Neural cell (in vitro differentiated cells): ENCODE measurements around the gene SHD. TPM values are rescaled to one million over a fixed set of nuclear protein-coding genes. Genes with fewer than 3 reads are reported as not detected.

Experiments used
- H2AFZ ChIP-seq: fragments of 200-600, 300-800 bp; sonication (generic), shearing (Covaris generic); 2 replicates; pipeline ENCODE4 v1.6.0; 2014; ENCODE audit warnings: low read depth, mild to moderate bottlenecking, antibody characterized with exemption, low read length, moderate library complexity
- H3F3A ChIP-seq: fragments of 200-600 bp; shearing (Covaris generic); 2 replicates; pipeline ENCODE4 v1.6.1; 2016; ENCODE audit warnings: mild to moderate bottlenecking, moderate library complexity, mixed read lengths, antibody characterized with exemption, low read length; ENCODE audit not compliant: insufficient read depth, poor library complexity, severe bottlenecking
- H3K27ac ChIP-seq: fragments of 200-600, 300-800 bp; sonication (generic), shearing (Covaris generic); 2 replicates; pipeline ENCODE4 v1.5.1; 2014; ENCODE audit warnings: mild to moderate bottlenecking, low read length, moderate library complexity
- H3K27me3 ChIP-seq: fragments of 300-800, 200-600 bp; sonication (generic), shearing (Covaris generic); 2 replicates; pipeline ENCODE4 v1.6.0; 2014; ENCODE audit warnings: mild to moderate bottlenecking, low read depth, low read length, moderate library complexity; ENCODE audit not compliant: insufficient read depth
- H3K36me3 ChIP-seq: fragments of 300-800, 200-600 bp; sonication (generic), shearing (Covaris generic); 2 replicates; pipeline ENCODE4 v1.5.1; 2014; ENCODE audit warnings: mild to moderate bottlenecking, antibody characterized with exemption, low read length, moderate library complexity; ENCODE audit not compliant: insufficient read depth
- H3K4me2 ChIP-seq: fragments of 300-800, 200-600 bp; sonication (generic), shearing (Covaris generic); 2 replicates; pipeline ENCODE4 v1.6.0; 2014; ENCODE audit warnings: mild to moderate bottlenecking, low read length
- H3K4me3 ChIP-seq: fragments of 300-800, 200-600 bp; sonication (generic), shearing (Covaris generic); 2 replicates; pipeline ENCODE4 v1.5.1; 2014; ENCODE audit warnings: mild to moderate bottlenecking, low read length, moderate library complexity
- H3K79me2 ChIP-seq: fragments of 200-600 bp; shearing (Covaris generic); replicated peaks from 2 replicates; pipeline ENCODE4 v1.6.0; 2014; ENCODE audit warnings: mild to moderate bottlenecking, low read length, moderate library complexity; ENCODE audit not compliant: insufficient read depth
- H3K9ac ChIP-seq: fragments of 300-800, 200-600 bp; sonication (generic), shearing (Covaris generic); 2 replicates; pipeline ENCODE4 v1.6.1; 2016; ENCODE audit warnings: mild to moderate bottlenecking, low read length, mixed read lengths
- H3K9me2 ChIP-seq: fragments of 200-600 bp; shearing (Covaris generic); 2 replicates; pipeline ENCODE4 v1.6.1; 2016; ENCODE audit warnings: mild to moderate bottlenecking, low read length, mixed read lengths; ENCODE audit not compliant: insufficient read depth
- H3K9me3 ChIP-seq: fragments of 200-600, 300-800 bp; sonication (generic), shearing (Covaris generic); 2 replicates; pipeline ENCODE4 v1.6.1; 2016; ENCODE audit warnings: mild to moderate bottlenecking, mixed run types, low read length, moderate library complexity, mixed read lengths
- H4K20me1 ChIP-seq: fragments of 200-600 bp; shearing (Covaris generic); 2 replicates; pipeline ENCODE4 v1.6.1; 2016; ENCODE audit warnings: mild to moderate bottlenecking, mixed run types; ENCODE audit not compliant: insufficient read depth
- EP300 ChIP-seq: fragments of 450-650 bp; conservative IDR thresholded peaks from 2 replicates; pipeline ENCODE4 v1.6.1; 2014; ENCODE audit warnings: antibody characterized with exemption, mild to moderate bottlenecking, moderate library complexity; ENCODE audit not compliant: poor library complexity, severe bottlenecking
- EZH2 ChIP-seq: fragments of 200-600, 300-800 bp; shearing (Covaris generic), sonication (generic); IDR thresholded peaks from 2 replicates; pipeline ENCODE4 v1.6.1; 2014; ENCODE audit warnings: antibody characterized with exemption, low read length, borderline replicate concordance, mild to moderate bottlenecking; ENCODE audit not compliant: insufficient read depth, poor library complexity, severe bottlenecking
- MXI1 ChIP-seq: fragments of 450-650 bp; conservative IDR thresholded peaks from 2 replicates; pipeline ENCODE4 v1.6.1; 2014; ENCODE audit warnings: antibody characterized with exemption, mild to moderate bottlenecking; ENCODE audit not compliant: poor library complexity, severe bottlenecking
- POLR2AphosphoS5 ChIP-seq: IDR thresholded peaks from 2 replicates; pipeline ENCODE4 v1.6.1; 2012
- RAD21 ChIP-seq: fragments of 450-650 bp; conservative IDR thresholded peaks from 2 replicates; pipeline ENCODE4 v1.6.1; 2014; ENCODE audit warnings: antibody characterized with exemption, mild to moderate bottlenecking, moderate library complexity
- SMC3 ChIP-seq: fragments of 450-650 bp; conservative IDR thresholded peaks from 2 replicates; pipeline ENCODE4 v1.6.1; 2014; ENCODE audit warnings: antibody characterized with exemption, mild to moderate bottlenecking, moderate library complexity; ENCODE audit not compliant: poor library complexity
- TAF1 ChIP-seq: IDR thresholded peaks from 2 replicates; pipeline ENCODE4 v1.6.1; 2012; ENCODE audit warnings: low read depth
- polyA plus RNA-seq: library from polyadenylated mRNA; depleted of rRNA; stranded (reverse); fragments of >200 nt; gene quantifications from 2 replicates; pipeline ENCODE4 v1.2.3, GENCODE V29; 2014
- TF ChIP-seq, protein P1 (sequence below): IDR thresholded peaks from 2 replicates; pipeline ENCODE4 v1.6.1; 2012; ENCODE audit warnings: borderline replicate concordance
- TF ChIP-seq, protein P2 (sequence below): fragments of 450-650 bp; IDR thresholded peaks from 2 replicates; pipeline ENCODE4 v1.5.1; 2014; ENCODE audit warnings: antibody characterized with exemption, mild to moderate bottlenecking, moderate library complexity; ENCODE audit not compliant: poor library complexity, severe bottlenecking

The SHD gene
- polyA plus RNA-seq, 1 donor from 2014 or later: 188 TPM

- Histone ChIP-seq H3K27ac (no peak overlapping the region), H3K4me2 (no peak overlapping the region), H3K9ac (no peak overlapping the region), H3F3A (no peaks in the 10 kb centered on the region), H3K36me3 (no peaks in the 10 kb centered on the region), H3K79me2 (no peaks in the 10 kb centered on the region), H3K9me3 (no peaks in the 10 kb centered on the region), H3K9me2 (no peaks in the 10 kb centered on the region), H2AFZ (no peak overlapping the region), H4K20me1 (no peaks in the 10 kb centered on the region), H3K4me3 (peak overlapping the region; percentile 63), H3K27me3 (peaks cover 9% of the 10 kb centered on the region)
- TF ChIP-seq, protein P1, sequence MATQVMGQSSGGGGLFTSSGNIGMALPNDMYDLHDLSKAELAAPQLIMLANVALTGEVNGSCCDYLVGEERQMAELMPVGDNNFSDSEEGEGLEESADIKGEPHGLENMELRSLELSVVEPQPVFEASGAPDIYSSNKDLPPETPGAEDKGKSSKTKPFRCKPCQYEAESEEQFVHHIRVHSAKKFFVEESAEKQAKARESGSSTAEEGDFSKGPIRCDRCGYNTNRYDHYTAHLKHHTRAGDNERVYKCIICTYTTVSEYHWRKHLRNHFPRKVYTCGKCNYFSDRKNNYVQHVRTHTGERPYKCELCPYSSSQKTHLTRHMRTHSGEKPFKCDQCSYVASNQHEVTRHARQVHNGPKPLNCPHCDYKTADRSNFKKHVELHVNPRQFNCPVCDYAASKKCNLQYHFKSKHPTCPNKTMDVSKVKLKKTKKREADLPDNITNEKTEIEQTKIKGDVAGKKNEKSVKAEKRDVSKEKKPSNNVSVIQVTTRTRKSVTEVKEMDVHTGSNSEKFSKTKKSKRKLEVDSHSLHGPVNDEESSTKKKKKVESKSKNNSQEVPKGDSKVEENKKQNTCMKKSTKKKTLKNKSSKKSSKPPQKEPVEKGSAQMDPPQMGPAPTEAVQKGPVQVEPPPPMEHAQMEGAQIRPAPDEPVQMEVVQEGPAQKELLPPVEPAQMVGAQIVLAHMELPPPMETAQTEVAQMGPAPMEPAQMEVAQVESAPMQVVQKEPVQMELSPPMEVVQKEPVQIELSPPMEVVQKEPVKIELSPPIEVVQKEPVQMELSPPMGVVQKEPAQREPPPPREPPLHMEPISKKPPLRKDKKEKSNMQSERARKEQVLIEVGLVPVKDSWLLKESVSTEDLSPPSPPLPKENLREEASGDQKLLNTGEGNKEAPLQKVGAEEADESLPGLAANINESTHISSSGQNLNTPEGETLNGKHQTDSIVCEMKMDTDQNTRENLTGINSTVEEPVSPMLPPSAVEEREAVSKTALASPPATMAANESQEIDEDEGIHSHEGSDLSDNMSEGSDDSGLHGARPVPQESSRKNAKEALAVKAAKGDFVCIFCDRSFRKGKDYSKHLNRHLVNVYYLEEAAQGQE: no peak
- TF ChIP-seq EP300 (no peak), TAF1 (no peak), RAD21 (no peak), SMC3 (no peak), POLR2AphosphoS5 (no peak), EZH2 (no peak)
- TF ChIP-seq, protein P2, sequence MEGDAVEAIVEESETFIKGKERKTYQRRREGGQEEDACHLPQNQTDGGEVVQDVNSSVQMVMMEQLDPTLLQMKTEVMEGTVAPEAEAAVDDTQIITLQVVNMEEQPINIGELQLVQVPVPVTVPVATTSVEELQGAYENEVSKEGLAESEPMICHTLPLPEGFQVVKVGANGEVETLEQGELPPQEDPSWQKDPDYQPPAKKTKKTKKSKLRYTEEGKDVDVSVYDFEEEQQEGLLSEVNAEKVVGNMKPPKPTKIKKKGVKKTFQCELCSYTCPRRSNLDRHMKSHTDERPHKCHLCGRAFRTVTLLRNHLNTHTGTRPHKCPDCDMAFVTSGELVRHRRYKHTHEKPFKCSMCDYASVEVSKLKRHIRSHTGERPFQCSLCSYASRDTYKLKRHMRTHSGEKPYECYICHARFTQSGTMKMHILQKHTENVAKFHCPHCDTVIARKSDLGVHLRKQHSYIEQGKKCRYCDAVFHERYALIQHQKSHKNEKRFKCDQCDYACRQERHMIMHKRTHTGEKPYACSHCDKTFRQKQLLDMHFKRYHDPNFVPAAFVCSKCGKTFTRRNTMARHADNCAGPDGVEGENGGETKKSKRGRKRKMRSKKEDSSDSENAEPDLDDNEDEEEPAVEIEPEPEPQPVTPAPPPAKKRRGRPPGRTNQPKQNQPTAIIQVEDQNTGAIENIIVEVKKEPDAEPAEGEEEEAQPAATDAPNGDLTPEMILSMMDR: no peak
These were observed 47.8 kb downstream of the SHD start for GRCh38 chr19:4326837-4327251.

GRCh38 chr19:4327252-4327876 lies 48.3 kb downstream of the SHD start:
- Histone ChIP-seq H3K4me2 (peak overlapping the region; percentile 51), H4K20me1 (no peaks in the 10 kb centered on the region), H3K9me3 (no peaks in the 10 kb centered on the region), H3K79me2 (no peaks in the 10 kb centered on the region), H2AFZ (no peak overlapping the region), H3K4me3 (peak overlapping the region; percentile 63), H3K27me3 (peaks cover 9% of the 10 kb centered on the region), H3K27ac (no peak overlapping the region), H3K9ac (no peak overlapping the region), H3F3A (no peaks in the 10 kb centered on the region), H3K9me2 (no peaks in the 10 kb centered on the region), H3K36me3 (no peaks in the 10 kb centered on the region)
- TF ChIP-seq EZH2 (no peak), EP300 (no peak)

GRCh38 chr19:4327877-4328242 lies 48.8 kb downstream of the SHD start:
- H3F3A ChIP-seq: no peaks in the 10 kb centered on the region
- H3K36me3 ChIP-seq: no peaks in the 10 kb centered on the region
- H2AFZ ChIP-seq: no peak overlapping the region
- H3K27ac ChIP-seq: no peak overlapping the region
- peaks cover 9% of the 10 kb centered on the region for H3K27me3 ChIP-seq
- H3K4me3 ChIP-seq: peak overlapping the region; percentile 63
- H4K20me1 ChIP-seq: no peaks in the 10 kb centered on the region
- no peaks in the 10 kb centered on the region for H3K9me2 ChIP-seq
- TF ChIP-seq RAD21 (peak; percentile 13), TAF1 (no peak), SMC3 (no peak), MXI1 (no peak)
- TF ChIP-seq, protein P1: no peak
- H3K4me2 ChIP-seq: peak overlapping the region; percentile 51
- no peaks in the 10 kb centered on the region for H3K79me2 ChIP-seq
- no peak overlapping the region for H3K9ac ChIP-seq
- no peaks in the 10 kb centered on the region for H3K9me3 ChIP-seq
